HG03045 (cell line): Measurements from ENCODE around the gene OR2L2.
"Not testable (repeated sequence)": the region's sequence is repeated elsewhere in the genome, so short reads cannot be mapped to it uniquely, and the experiment has no call there.

Experiments used
- ATAC-seq: cut with Tn5 transposase; IDR thresholded peaks from one replicate; pipeline ENCODE4 v1.9.1; 2021; ENCODE audit warnings: mild to moderate bottlenecking, moderate library complexity; ENCODE audit not compliant: unreplicated experiment

OR2L2 gene, protein sequence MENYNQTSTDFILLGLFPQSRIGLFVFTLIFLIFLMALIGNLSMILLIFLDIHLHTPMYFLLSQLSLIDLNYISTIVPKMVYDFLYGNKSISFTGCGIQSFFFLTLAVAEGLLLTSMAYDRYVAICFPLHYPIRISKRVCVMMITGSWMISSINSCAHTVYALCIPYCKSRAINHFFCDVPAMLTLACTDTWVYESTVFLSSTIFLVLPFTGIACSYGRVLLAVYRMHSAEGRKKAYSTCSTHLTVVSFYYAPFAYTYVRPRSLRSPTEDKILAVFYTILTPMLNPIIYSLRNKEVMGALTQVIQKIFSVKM

GRCh38 chr1:248029770-248030169 lies at the start of gene OR2L2:
TSS of gene OR2L2 (plus strand) at chr1:248030070. CDS start at chr1:248038268, 8,198 bp downstream.
- ATAC-seq = no peak

- ATAC-seq = no peak
Observed at GRCh38 chr1:247992986-247993385, 36.9 kb upstream of the OR2L2 start.

- no peak for ATAC-seq
Observed at GRCh38 chr1:247998811-247999210, 31.1 kb upstream of the OR2L2 start.

- no peak for ATAC-seq
Observed at GRCh38 chr1:248000169-248000568, 29.7 kb upstream of the OR2L2 start.

DNA sequence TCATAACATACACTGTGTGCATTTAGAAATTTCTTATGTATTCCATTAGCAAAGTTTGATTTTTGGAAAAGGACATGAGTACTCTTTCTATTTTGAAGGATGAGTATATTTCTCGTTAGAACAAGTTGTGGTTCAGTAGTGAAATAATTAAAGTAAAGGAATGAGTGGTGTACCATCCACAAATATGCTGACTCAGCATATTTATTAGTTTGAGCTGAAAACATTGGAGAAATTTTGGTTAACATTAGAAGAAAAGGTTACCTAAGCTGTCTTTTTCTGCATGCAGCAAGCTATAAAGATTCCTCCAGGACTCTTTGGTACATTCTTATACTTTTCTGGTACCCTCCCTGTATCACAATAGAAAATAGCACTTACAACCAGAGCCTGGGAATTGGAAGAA lies 22.1 kb upstream of the OR2L2 start:
- ATAC-seq = no peak

DNA sequence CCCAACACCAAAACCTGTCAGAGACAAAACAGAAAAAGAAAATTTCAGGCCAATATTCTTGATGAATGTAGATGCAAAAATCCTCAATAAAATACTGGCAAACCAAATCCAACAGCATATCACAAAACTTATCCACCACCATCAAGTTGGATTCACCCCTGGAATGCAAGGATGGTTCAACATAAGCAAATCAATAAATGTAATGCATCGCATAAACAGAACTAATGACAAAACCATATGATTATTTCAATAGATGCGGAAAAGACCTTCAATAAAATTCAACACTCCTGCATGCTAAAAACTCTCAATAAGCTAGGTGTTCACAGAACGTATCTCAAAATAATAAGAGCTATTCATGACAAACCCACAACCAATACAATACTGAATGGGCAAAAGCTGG lies 20.2 kb upstream of the OR2L2 start:
- ATAC-seq = no peak

DNA sequence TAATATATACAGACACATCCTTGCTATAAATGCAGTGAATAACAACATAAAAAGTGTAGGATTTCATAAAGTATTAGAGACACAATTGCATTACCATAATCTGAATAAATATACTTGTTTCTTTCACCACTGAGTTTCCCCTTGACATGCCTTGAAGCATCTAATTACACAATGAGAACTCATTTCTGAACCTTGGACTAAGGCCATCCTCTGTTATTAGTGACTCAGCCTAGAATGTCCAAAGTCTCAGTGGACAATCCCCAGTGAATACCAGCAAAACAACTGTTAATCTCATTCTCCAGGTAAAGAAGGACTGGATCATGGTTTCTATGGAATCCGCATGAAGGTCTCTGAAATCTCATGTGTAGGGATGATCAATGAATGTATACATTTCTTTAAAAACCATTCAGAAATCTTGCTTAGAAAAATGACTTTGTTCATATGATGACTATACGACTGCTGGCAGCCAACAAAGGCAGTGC lies 16.6 kb upstream of the OR2L2 start, which contains the start of gene OR2L5:
TSS of gene OR2L5 (plus strand) at position 432 of the 482 bp plus-strand sequence. CDS start 8,288 bp downstream, outside the sequence.
- ATAC-seq = no peak

DNA sequence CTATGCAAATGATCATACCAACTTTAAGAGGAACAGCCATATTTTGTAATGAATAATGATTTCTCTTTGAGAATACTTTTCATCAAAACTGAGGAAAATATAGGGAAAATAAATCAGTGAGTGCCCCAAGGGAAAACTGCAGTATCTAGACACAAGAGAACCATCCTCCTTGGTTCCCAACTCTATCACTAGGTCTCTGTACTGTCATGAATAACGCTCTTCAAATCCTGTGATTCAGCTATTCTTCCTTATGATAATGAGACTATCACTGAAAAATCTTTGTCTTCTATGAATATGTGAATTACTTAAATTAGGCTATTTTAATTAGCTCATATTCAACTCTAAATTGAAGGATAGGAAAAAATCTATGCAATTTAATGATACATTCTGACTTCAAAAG lies 14.1 kb upstream of the OR2L2 start:
- ATAC-seq = no peak

DNA sequence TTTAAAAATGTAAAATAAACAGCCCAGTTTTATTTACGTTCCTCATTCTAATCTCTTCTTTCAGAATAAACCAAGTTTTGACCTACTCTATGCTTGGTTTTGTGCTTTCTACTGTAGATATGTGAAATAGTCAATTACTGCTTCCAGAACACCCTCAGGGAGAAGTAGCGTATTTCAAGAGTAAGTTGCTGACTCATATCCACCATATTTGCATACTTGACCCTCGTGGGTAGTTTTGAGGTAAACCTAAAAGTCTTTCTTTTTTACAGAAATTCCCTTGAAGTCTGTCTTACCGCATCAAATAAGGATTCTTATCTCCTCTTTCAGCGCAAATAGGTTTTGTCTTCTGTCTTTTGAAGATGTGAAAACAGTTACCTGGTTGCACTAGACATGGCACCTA lies 15.3 kb downstream of the OR2L2 start:
- ATAC-seq = no peak

DNA sequence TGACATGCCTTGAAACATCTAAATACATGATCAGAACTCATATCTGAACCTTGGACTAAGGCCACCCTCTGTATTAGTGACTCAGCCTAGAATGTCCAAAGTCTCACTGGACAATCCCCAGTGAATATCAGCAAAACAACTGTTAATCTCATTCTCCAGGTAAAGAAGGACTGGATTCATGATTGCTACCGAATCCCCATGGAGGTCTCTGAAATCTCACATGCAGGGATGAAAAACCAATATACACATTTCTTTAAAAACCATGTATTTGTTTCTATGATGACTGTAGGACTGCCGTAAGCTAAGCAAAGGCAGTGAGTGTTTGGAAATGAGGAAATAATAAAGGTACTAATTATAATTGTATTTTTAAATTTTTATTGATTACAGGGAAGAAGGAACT lies 16.7 kb downstream of the OR2L2 start, which contains the start of gene OR2L3:
TSS of gene OR2L3 (plus strand) at position 301 of the 400 bp plus-strand sequence. CDS start 13,846 bp downstream, outside the sequence.
- no peak for ATAC-seq

GRCh38 chr1:248047008-248047407 lies 17.1 kb downstream of the OR2L2 start:
- no peak for ATAC-seq

DNA sequence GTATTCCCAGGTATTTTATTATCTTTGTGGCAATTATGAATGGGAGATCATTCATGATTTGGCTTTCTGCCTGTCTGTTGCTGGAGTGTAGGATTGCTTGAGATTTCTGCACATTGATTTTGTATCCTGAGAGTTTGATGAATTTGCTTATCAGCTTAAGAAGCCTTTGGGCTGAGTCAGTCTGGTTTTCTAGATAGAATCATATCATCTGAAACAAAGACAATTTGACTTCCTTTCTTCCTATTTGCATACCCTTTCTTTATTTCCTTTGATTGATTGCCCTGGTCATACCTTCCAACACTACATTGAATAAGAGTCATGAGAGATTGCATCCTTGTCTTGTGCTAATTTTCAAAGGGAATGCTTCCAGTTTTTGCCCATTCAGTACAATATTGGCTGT lies 24.8 kb downstream of the OR2L2 start:
- ATAC-seq = no peak

DNA sequence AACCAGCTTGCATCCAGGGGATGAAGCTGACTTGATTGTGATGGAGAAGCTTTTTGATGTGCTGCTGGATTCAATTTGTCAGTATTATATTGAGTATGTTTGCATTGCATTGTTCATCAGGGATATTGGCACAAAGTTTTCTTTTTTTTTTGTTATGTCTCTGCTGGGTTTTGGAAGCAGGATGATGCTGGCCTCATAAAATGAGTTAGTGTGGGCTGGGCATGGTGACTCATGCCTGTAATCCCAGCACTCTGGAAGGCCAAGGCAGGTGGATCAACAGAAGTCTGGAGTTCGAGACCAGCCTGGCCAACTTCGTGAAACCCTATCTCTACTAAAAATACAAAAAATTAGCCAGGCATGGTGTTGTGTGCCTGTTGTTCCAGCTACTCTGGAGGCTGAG lies 25.4 kb downstream of the OR2L2 start:
- ATAC-seq = no peak

- ATAC-seq = no peak
Observed at GRCh38 chr1:248065071-248065470, 35.2 kb downstream of the OR2L2 start.

DNA sequence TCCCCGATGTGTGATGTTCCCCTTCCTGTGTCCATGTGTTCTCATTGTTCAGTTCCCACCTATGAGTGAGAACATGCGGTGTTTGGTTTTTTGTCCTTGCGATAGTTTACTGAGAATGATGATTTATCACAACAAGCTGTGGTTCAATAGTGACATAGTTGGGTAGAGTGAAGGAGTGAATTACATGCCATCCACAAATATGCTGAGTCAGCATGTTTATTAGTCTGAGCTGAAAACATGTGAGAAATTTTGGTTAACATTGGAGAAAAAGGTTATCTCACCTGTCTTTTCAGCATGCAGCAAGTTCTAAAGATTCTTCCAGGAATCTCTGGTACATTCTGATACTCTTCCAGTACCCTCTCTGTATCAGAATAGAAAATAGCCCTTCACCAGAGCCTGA lies 35.7 kb downstream of the OR2L2 start:
- no peak for ATAC-seq

DNA sequence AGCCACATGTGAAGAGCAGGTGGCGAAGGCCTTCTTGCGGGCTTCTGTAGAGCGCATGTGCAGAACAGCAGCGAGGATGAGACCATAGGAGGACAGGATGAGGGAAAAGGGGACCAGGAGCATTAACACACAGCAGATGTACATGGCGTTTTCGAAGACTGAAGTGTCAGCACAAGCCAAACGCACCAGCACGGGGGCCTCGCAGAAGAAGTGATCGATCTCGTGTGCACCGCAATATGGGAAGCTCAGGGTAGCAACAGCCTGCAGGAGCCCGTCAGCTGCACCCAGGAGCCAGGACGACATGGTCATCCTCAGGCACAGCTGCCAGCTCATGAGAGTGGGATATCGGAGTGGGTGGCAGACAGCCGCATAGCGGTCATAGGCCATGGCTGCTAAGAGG lies 54.0 kb downstream of the OR2L2 start:
- not testable (repeated sequence) for ATAC-seq
